ENCODE data around the gene ZNF845.
"Not testable (repeated sequence)": the region's sequence is repeated elsewhere in the genome, so short reads cannot be mapped to it uniquely, and the experiment has no call there.

The ZNF845 gene

DNA sequence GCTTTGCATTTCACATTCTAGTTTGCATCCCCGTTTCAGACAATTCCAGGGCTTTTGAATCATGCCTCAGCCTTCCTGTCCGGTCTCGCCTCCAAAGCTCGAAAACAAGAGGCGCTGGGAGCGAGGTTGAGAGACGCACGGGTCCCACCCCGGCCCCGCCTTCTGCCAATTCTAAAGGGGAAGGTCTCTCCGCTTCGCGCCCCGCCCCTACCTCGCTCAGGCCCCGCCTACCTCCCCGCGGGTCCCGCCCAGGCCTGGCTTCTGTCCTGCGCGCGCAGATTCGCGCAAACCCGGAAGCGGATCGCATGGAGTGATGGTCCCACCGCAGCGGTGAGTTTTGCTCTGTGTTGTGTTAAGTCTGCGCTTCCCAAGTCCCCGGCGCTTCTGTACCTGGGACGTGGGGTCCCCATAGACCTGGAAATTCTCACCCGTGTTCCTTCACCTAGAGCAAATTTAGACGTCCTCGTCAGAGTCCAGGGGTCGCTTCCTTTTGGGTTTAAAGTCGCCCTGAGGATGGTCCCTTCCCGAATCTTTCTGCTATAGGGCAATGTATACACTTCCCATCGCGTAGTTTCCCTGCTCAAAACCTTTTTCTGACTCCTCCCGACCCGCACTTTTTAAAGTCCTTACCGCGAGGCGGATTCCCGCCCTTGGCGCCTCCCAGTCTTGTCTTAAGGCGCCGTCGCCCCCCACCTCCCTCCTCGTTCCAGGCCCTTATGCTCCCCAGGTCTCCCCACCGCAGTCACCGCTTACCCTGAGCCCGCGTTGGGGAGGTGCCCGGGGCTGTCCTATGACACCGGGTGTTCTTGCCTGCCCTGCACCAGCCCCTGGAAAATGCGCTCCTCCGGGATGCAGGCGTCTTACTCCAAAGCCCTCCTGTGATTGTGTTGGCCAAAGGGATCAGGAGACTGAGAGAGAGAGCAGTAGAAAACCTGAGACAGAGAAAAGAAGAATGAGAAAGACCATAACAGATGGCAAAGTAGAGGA, at the start of gene ZNF845:
Gene ZNF845 (plus strand): TSS at position 287 of the 987 bp plus-strand sequence. CDS start 7,559 bp downstream, outside the sequence.
- DNase-seq, result peak; percentile 92

DNA sequence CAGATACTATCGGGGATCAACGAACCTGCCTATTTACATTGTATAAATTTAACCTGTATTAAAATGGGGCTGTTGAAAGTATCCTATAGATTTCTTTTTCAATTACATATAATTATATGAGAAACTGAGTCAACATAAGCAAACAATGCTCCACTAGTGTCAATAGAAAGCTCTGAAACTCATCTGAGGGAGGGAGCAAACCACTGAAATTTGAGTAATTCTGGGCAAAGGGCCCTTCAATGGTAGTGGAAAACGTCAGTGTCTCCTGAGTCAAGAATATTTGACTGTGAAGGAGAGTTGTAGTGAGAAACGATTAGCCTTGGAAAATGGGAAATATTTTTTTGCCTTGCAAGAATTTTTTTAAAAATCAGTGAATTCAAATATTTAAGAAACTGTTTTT, 48.5 kb upstream of the ZNF845 start:
- DNase-seq, result no peak

DNA sequence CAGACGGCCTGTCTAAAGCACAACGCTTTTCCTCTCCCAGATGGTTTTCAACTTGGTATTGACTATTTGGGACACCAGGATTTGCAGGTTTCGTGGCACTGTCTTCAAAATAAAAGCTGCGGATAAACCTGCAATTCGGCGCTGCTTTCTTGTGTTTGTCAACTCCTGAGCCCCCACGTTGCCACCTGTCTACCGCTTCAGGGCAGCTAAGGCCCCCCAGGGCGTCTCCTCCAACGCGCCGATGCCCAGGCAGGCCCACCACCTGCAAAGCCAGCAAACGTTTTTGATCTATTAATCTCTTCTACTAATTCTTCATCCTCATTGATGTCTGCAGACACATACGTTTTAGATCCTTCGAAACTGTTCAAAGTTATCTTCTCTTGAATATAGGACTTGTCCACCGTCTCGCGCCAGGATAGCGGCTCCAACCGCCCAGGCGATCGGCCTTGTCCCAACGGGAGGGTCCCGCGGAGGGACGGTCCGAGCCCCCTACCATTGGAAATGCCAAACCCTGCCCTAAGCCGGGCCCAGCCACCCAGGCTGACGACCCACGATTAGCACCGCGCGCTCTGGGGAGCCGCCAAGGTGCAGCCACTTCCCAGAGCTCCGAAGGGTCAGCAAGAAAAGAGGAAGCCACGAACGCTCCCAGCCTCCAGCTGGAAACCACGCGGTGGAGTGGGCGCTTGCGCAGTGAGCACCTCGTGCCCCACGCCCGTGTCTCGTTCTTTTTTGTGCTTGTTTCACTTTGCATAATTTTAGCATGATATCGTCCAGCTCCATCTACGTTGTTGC, 42.6 kb upstream of the ZNF845 start:
- DNase-seq, result no peak

DNA sequence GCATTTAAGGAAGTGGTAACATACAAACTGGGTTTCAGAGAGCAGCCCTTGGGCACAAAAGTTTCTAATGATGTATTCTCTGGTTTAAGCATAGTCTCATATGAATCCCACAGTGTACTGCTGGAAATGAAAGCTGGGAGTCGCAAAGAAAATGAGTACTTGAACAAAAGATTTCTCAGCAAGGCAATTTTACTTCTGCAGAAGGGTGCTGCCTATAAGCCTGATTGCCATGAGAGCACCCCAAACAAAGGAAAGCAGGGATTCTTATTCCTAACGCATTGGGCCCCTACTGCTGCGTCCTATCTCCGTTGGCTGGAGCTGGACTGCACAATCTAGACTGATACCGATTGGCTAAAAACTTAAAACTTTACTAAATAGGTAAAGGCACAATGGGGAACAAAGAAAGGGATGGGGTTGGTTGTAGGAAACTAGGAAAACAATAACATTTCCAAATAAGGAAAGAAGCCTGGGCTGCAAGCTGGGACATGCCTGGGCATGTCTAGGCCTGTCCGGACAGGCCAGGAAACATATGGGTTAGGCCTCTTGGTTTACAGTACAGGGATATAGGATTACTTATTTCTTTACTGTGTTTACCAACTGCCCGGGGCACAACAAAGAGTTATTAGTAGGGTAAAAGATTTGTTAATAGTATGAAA, 38.6 kb upstream of the ZNF845 start:
- DNase-seq, result no peak

DNA sequence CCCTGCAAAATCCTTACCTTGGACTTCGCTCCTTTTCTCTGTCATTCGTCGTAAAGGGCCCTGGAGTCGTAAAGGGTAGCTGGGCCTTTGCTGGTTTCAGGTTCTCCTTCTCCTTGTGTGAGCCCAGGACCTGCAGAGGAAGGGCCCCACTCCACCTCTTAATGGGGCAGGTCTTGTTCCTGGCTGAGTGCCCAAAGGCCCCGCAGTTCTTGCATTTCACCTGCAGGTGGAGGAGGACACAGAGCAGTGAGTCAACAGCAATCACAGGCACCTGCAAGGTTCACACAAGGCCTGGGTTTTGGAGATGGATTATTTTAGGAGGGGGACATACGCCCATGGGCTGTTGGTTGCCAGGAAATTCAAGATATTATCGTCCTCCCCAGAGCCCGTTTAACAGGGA, 32.2 kb upstream of the ZNF845 start:
- DNase-seq, result not testable (repeated sequence)

DNA sequence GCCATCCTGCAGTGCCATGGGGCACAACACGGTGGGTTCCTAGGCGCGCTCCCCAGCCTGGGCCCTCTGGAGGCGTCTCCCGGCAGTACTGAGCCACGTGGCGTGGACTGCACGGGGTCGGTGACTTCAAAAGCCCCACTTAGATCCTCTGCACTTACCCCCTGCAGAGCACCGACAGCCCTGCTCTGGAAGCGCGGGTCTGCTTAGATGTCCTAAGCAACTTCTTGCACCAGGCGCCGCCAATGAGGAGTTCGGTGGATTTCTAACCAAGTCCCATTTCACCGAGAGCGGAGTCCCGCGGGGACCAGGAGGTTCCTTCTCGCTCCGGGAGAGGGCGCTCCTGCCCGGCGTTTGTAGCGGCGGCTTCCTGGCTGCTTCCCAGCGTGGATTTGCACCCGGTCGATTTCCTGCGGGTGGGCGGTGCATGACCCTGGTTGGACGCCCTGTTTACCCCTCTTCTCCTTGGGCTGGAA, 25.2 kb upstream of the ZNF845 start:
- no peak for DNase-seq

DNA sequence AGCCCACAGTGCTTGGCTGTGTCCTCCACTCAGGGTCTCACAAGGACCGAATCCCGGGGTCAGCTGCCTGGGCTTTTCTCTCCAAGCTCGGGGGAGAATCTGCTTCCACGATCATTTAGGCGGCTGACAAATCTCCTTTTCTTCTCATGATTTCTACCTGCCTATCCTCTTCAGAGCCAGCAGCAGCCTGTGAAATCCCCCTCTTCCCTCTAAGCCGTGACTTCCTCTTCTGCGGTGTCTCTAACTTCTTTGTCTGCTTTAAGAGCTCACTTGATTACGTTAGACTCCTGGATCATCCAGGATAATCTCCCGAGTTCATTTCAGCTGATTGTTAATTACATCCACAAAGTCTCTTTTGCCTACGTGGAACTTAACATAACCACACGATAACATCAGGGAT, 22.5 kb upstream of the ZNF845 start:
- DNase-seq, result no peak

DNA sequence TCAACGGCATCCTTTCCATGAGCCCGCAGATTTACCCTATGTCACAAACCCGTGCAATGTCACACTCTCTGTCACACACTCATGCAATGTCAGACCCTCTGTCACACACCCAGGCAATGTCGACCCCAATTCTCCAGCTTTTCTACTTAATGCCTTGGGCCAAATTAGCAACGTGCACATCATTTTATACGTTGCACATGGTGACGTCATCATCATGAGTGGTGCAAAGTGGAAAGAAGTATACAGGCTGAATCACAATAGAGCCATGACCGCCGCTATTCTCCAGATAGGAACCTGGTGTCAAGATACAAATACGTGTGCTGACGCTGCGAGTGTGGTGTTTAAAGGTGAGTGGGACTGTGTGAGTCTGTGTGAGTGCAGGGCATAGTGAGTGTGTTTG, 21.7 kb upstream of the ZNF845 start:
- DNase-seq, result no peak

DNA sequence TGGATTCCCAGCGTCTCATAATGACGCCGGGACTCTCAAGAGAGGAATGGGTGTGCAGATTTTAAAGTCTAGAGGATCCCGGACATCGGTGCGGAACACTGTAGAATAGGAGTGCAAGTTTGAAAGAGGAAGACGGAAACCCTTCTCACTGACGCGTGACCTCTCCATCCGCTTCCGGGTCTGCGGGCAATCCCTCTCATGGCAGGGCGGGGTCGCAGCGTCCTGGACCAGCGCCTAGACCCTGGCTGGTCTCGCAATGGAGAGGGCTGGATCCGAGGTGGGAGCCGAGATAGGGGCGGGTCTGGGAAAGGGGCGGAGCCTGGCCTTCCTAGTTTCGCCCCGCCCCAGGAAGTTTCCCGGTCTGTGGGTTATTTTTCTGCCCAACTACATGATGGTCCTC, 4.6 kb upstream of the ZNF845 start:
- peak; percentile 22 for DNase-seq

DNA sequence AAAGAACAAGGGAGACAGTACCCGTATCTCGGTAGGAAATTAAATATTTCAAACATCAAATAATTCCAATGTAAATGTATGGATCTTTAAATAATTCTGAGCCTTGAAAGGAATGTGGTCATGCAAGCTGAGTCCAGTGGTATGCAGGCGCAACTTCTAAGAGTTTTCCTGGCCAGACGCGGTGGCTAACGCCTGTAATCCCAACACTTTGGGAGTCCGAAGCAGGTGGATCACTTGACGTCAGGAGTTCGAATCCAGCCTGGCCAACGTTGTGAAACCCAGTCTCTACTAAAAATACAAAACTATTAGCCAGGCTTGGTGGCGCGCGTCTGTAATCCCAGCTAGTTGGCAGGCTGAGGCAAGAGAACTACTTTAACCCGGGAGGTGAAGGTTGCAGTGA, 1.1 kb upstream of the ZNF845 start:
- DNase-seq, result no peak

DNA sequence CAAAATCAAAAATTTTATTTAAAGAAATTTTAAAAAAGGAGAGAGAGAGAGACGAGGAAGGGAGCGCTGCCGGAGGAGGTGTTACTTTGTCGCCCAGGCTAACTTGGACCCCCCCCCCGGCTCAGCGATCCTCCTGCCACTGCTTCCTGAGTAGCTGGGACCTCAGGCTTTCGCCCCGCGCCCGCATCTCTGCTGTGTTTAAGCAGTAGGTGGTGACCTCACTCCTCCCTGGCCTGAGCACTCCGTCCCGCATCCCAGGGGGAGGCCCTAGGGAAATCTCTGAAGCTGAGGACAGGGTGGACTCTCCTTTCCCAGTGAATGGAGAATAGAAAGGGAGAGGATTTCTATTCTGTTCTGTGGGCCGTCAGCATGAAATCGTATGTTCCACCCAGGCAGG, 485 bp upstream of the ZNF845 start:
- DNase-seq, result no peak

DNA sequence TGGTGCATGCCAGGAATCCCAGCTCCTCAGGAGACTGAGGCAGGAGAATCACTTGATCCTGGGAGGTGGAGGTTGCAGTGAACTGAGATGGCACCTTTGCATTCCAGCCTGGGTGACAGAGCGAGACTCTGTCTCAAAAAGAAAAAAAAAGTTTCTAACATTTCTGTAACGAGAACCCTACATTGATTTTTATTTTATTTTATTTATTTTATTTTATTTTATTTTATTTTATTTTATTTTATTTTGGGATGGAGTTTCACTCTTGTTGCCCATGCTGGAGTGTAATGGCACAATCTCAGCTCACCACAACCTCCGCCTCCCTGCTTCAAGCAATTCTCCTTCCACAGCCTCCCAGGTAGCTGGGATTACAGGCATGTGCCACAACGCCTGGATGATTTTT, 10.9 kb downstream of the ZNF845 start:
- DNase-seq, result not testable (repeated sequence)

DNA sequence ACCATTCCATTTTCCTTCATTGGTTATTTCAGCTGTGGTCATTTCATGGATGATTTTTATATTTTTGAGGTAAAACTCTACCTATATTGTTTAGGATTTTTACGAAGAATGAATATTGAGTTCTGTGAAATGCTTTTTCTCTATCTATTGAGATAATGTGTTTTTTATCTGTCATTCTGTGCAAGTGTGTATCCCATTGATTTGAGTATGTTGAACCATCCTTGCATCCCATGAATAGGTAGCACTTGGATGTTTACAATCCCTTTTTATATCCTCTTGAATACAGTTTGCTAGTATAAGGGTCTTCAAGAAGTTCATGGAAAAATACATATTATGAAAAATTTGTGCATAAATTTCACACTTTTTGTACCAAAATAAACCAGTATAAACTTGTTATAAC, 22.2 kb downstream of the ZNF845 start:
- DNase-seq, result no peak

DNA sequence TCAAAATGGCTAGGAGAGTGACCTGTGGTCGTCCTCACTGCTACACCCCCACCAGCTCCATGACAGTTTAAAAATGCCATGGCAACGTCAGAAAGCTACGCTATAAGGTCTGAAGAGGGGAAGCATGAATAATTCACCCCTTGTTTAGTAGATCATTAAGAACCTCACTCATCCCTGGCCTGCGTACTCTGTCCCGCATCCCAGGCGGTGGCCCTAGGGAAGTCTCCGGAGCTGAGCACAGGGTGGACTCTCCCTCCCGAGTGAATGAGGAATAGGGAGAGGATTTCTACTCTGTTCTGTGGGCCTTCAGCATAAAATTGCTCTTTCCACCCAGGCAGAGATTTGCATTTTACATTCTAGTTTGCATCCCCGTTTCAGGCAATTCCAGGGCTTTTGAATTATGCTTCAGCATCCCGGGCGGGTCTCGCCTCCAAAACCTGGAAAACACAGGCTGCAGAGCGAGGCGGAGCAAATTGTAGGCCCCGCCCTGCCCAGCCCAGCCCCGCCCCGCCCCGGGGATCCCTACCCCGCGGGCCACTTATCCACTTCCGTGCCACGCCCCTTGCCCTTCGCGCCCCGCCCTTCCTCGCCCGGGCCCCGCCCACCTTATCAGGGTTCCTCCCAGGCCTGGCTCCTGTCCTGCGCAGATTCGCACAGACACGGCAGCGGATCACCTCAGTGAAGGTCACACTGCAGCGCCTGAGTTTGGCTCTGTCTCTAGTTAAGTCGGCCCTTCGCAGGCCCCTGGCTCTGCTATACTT, 24.5 kb downstream of the ZNF845 start:
- DNase-seq, result no peak

DNA sequence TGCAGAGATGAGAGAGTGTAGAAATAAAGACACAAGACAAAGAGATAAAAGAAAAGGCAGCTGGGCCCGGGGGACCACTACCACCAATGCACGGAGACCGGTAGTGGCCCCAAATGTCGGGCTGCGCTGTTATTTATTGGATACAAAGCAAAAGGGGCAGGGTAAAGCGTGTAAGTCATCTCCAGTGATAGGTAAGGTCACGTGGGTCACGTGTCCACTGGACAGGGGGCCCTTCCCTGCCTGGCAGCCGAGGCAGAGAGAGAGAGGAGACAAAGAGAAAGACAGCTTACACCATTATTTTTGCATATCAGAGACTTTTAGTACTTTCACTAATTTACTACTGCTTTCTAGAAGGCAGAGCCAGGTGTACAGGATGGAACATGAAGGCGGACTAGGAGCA, 26.5 kb downstream of the ZNF845 start:
- DNase-seq, result not testable (repeated sequence)

DNA sequence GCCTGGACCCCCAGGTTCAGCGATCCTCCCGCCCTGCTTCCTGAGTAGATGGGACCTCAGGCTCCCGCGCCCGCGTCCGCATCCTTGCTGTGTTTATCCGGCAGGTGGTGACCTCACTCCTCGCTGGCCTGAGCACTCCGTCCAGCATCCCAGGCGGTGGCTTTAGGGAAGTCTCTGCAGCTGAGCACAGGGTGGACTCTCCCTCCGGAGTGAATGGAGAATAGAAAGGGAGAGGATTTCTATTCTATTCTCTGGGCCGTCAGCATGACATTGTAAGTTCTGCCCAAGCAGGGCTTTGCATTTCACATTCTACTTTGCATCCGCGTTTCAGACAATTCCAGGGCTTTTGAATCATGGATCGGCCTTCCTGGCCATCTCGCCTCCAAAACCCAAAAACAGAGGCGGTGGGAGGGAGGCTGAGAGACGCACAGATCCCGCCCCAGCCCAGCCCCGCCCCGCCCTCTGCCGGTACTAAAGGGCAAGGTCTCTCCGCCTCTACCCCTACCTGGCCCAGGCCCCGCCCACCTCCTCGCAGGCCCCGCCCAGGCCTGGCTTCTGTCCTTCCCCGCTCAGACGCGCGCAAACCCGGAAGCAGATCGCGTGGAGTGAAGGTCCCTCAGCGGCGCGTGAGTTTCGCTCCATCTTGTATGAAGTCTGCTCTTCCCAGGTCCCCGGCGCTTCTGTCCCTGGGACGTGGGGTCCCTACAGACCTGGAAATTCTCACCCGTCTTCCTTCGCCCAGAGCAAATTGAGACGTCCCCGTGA, 31.8 kb downstream of the ZNF845 start, which contains the start of gene ZNF525:
Gene ZNF525 (plus strand): TSS at position 572 of the 765 bp plus-strand sequence. CDS start 6,577 bp downstream, outside the sequence.
- peak; percentile 80 for DNase-seq

DNA sequence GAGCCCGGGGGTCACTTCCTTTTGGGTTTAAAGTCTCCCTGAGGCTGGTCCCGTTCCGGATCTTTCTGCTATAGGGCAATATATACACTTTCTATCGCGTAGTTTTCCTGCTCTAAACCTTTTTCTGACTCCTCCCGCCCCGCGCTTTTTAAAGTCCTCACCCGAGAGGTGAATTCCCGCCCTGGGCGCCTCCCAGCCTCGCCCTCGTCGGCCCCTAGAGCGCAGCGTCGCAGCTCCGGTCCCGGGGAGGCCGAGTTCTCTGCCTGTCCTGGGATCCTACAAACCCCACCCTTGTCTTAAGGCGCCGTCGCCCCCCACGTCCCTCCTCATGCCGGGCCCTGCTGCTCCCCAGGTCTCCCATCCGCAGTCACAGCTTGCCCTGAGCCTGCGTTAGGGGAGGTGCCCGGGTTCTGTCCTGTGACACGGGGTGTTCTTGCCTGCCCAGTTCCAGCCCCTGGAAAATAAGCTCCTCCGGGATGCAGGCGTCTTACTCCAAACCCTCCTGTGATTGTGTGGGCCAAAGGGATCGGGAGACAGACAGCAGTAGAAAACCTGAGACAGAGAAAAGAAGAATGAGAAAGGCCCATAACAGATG, 32.4 kb downstream of the ZNF845 start:
- DNase-seq, result no peak

DNA sequence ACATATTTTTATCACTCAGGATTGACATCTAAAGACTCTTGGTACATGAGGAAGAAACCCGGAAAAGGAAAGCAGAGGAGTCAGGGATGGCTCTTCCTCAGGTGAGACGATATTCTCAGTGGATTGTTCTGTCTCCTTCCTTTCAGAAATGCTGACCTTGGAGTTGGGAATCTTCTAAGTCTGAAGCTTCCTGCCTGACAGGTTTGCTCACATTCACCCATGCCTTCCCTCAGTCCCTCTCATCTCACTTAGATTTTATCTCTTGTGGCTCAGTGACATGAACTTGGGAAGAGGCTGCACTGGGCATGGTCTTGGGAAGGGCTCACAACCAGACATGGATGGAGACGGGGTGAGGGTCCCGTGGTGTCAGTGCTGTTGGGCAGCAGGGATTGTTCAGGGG, 38.6 kb downstream of the ZNF845 start:
- DNase-seq, result no peak

DNA sequence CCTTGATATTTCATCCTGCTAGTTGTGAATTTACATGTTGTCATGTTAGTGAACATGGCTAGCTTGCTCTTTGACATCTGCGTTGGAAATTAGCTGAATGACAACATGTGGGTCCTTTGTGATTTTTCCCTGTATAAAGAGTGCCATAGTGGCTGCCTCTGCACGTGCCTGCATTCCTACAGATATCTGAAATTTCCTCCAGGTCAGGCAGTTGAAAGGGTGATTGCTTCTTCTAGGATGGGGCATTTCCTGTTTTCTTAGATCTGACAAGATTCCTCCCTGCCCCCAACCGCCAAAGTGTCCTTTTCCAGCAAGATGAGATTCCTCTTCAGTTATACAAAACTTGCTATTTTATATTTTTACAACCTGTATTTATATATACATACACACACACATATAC, 40.7 kb downstream of the ZNF845 start:
- no peak for DNase-seq

DNA sequence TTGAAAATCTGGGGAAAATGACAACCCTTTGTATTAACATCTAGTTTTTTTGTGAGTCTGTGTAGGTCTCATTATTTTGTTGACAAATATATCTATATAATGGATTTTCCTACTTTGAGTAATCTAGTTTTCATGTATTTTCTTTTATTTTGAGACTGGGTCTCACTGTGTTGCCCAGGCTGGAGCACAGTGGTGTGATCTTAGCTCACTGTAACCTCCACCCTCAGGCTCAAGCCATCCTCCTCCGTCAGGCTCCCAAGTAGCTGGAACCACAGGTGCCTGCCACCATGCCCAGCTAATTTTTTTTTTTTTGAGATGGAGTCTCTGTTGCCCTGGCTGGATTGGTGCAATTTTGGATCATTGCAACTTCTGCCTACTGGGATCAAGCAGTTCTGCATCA, 41.2 kb downstream of the ZNF845 start:
- no peak for DNase-seq

DNA sequence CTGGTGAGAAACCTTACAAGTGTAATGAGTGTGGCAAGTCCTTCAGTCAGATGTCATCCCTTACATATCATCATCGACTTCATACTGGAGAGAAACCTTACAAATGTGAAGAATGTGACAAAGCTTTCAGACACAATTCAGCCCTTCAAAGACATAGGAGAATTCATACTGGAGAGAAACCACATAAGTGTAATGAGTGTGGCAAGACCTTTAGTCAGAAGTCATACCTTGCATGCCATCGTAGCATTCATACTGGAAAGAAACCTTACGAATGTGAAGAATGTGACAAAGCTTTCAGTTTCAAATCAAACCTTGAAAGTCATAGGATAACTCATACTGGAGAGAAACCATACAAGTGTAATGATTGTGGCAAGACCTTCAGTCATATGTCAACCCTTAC, 47.8 kb downstream of the ZNF845 start:
- no peak for DNase-seq
